Mesenchymal stem cell (in vitro differentiated cells and primary cell): ENCODE measurements around the gene CAND2.
"Not testable (repeated sequence)": the region's sequence is repeated elsewhere in the genome, so short reads cannot be mapped to it uniquely, and the experiment has no call there.

Source experiments
- DNase-seq: peaks from one replicate; pipeline ENCODE4 v3.0.0-alpha.2; 2013
- H2AFZ ChIP-seq: one replicate; pipeline ENCODE4 v1.6.1; 2013; ENCODE audit warnings: low read depth, mild to moderate bottlenecking, control low read depth, inconsistent platforms, low read length, moderate library complexity
- H2AK5ac ChIP-seq: 2 replicates; pipeline ENCODE4 v1.6.1; 2013; ENCODE audit warnings: low read length, moderate library complexity, mild to moderate bottlenecking, inconsistent platforms; ENCODE audit not compliant: severe bottlenecking
- H2BK120ac ChIP-seq: one replicate; pipeline ENCODE4 v1.6.1; 2013; ENCODE audit warnings: low read depth, mild to moderate bottlenecking, inconsistent platforms, low read length, moderate library complexity
- H2BK12ac ChIP-seq, 2 experiments: one replicate each; pipeline ENCODE4 v1.6.1; 2013; ENCODE audit warnings: inconsistent platforms in 2 of 2, low read length in 2 of 2, mild to moderate bottlenecking in 2 of 2, moderate library complexity in 2 of 2, control low read depth in 1 of 2
- H2BK15ac ChIP-seq: one replicate; pipeline ENCODE4 v1.6.1; 2013; ENCODE audit warnings: mild to moderate bottlenecking, low read depth, inconsistent platforms; ENCODE audit not compliant: poor library complexity, severe bottlenecking
- H2BK5ac ChIP-seq: 2 replicates; pipeline ENCODE4 v1.6.1; 2013; ENCODE audit warnings: low read depth, mild to moderate bottlenecking, low read length, control low read depth, inconsistent platforms; ENCODE audit not compliant: poor library complexity, severe bottlenecking
- H3K14ac ChIP-seq, 2 experiments: one replicate each; pipeline ENCODE4 v1.6.1; 2013; ENCODE audit warnings: inconsistent platforms in 2 of 2, low read length in 2 of 2, control low read depth in 1 of 2, mild to moderate bottlenecking in 1 of 2, moderate library complexity in 1 of 2
- H3K18ac ChIP-seq, 2 experiments: one replicate each; pipeline ENCODE4 v1.6.1; 2013; ENCODE audit warnings: inconsistent platforms in 2 of 2, low read length in 2 of 2, control low read depth in 1 of 2, low read depth in 1 of 2, mild to moderate bottlenecking in 1 of 2
- H3K23ac ChIP-seq, 2 experiments: one replicate each; pipeline ENCODE4 v1.6.1; 2013; ENCODE audit warnings: inconsistent platforms in 2 of 2, low read length in 2 of 2, mild to moderate bottlenecking in 2 of 2, moderate library complexity in 2 of 2, control low read depth in 1 of 2
- H3K27ac ChIP-seq: 2 replicates; pipeline ENCODE4 v1.5.1; 2013; ENCODE audit warnings: mild to moderate bottlenecking, moderate library complexity, low read length, control low read depth, inconsistent platforms; ENCODE audit not compliant: poor library complexity, severe bottlenecking
- H3K27me3 ChIP-seq, 2 experiments: 2 replicates each; pipeline versions ENCODE4 v1.6.1 to v1.7.0; 2013; ENCODE audit warnings: low read length in 2 of 2, mild to moderate bottlenecking in 2 of 2, moderate library complexity in 2 of 2, control low read depth in 1 of 2, inconsistent platforms in 1 of 2; ENCODE audit not compliant: control insufficient read depth in 1 of 2, insufficient read depth in 1 of 2
- H3K36me3 ChIP-seq, 2 experiments: 2 replicates each; pipeline versions ENCODE4 v1.6.1 to v1.7.0; 2013; ENCODE audit warnings: low read length in 2 of 2, control low read depth in 1 of 2, inconsistent platforms in 1 of 2, low read depth in 1 of 2, mild to moderate bottlenecking in 1 of 2; ENCODE audit not compliant: insufficient read depth in 2 of 2, control insufficient read depth in 1 of 2
- H3K4ac ChIP-seq, 2 experiments: one replicate each; pipeline ENCODE4 v1.6.1; 2013; ENCODE audit warnings: inconsistent platforms in 2 of 2, low read length in 2 of 2, mild to moderate bottlenecking in 2 of 2, moderate library complexity in 2 of 2, control low read depth in 1 of 2, low read depth in 1 of 2
- H3K4me1 ChIP-seq: 2 replicates; pipeline ENCODE4 v1.6.1; 2013; ENCODE audit warnings: low read depth, low read length, control low read depth; ENCODE audit not compliant: control insufficient read depth, insufficient read depth
- H3K4me2 ChIP-seq: 2 replicates; pipeline ENCODE4 v1.6.1; 2013; ENCODE audit warnings: low read length, mild to moderate bottlenecking, inconsistent platforms; ENCODE audit not compliant: poor library complexity, severe bottlenecking
- H3K4me3 ChIP-seq, 2 experiments: 2 replicates each; pipeline versions ENCODE4 v1.5.1 to v1.7.0; 2013; ENCODE audit warnings: low read length in 2 of 2, mild to moderate bottlenecking in 2 of 2, control low read depth in 1 of 2, low read depth in 1 of 2; ENCODE audit not compliant: insufficient read depth in 1 of 2
- H3K79me1 ChIP-seq: replicated peaks from 2 replicates; pipeline ENCODE4 v1.6.1; 2013; ENCODE audit warnings: mild to moderate bottlenecking, control low read depth, low read length, inconsistent platforms; ENCODE audit not compliant: poor library complexity, severe bottlenecking
- H3K9ac ChIP-seq: 2 replicates; pipeline ENCODE4 v1.7.0; 2013; ENCODE audit warnings: mild to moderate bottlenecking, low read length, moderate library complexity
- H3K9me3 ChIP-seq: 2 replicates; pipeline ENCODE4 v1.7.0; 2013; ENCODE audit warnings: mild to moderate bottlenecking, low read length; ENCODE audit not compliant: control insufficient read depth
- H4K8ac ChIP-seq: one replicate; pipeline ENCODE4 v1.6.1; 2013; ENCODE audit warnings: inconsistent platforms, mild to moderate bottlenecking, low read length, moderate library complexity
- H4K91ac ChIP-seq: one replicate; pipeline ENCODE4 v1.6.1; 2013; ENCODE audit warnings: mild to moderate bottlenecking, low read length, inconsistent platforms
- WGBS: methylation state at CpG from one replicate; pipeline ENCODE4 v1.1.7; 2013; ENCODE audit warnings: mixed read lengths; 5-methylcytosine and 5-hydroxymethylcytosine counted together

Gene CAND2

DNA sequence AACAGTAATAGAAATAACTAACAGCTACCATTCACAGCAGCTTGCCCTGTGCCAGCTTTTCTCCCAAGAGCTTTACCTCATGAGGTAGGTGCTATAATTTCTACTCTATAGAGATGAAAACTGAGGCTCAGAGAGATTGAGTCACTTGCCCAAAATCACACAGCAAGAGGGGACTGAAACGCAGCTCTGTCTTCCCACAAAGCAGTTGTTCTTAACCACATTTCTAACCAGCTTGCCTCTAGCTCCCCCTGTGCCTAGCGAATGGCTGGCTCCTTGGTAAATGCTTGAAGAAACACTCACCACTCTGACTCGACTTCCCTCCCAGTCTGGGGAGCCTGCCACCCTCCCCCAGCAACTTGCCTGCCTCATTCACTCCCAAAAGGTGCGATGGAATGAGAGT is 21.9 kb upstream of the CAND2 start:
- peaks cover 0 to 55% of the 10 kb centered on the region in 2 experiments for H3K27me3 ChIP-seq
- H4K8ac ChIP-seq: no peak overlapping the region
- no peak overlapping the region for H3K4me3 ChIP-seq
- no peak overlapping the region for H3K27ac ChIP-seq
- no peak overlapping the region for H3K4ac ChIP-seq
- peaks cover 21% of the 10 kb centered on the region for H3K9me3 ChIP-seq
- H2BK120ac ChIP-seq: no peak overlapping the region
- H3K4me1 ChIP-seq: no peaks in the 10 kb centered on the region
- H3K14ac ChIP-seq: no peak overlapping the region
- DNase-seq: no peak
- H2AFZ ChIP-seq: no peak overlapping the region
- no peak overlapping the region for H2BK15ac ChIP-seq
- no peak overlapping the region for H3K9ac ChIP-seq
- no peaks in the 10 kb centered on the region for H3K36me3 ChIP-seq
- H3K79me1 ChIP-seq: no peaks in the 10 kb centered on the region
- H3K18ac ChIP-seq: no peak overlapping the region
- no peak overlapping the region for H2BK5ac ChIP-seq
- H2BK12ac ChIP-seq: no peak overlapping the region
- no peak overlapping the region for H4K91ac ChIP-seq
- no peak overlapping the region for H2AK5ac ChIP-seq
- WGBS: 70% methylated on average over 4 of the region's 4 CpGs
- no peak overlapping the region for H3K23ac ChIP-seq
- H3K4me2 ChIP-seq: no peak overlapping the region

DNA sequence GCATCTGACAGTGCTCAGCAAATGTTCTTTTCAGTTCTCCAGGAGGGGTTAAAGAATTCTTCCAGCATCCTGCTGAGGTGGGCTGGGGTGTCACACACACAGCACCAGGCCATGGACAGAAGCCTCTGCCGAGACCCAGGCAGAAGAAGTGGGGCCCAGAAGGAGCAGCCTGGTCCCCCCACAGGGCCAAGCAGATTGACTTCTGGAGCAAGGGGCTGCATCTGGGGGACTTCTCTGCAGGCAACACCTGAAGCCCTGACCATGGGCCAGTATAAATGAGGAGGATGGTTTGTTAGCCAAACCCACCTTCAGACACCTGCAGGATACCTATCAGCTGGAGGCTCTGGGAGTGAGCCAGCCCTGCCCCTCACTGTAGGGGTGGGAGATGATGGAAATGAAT is 21.3 kb upstream of the CAND2 start:
- H3K27ac ChIP-seq: no peak overlapping the region
- no peak for DNase-seq
- H2BK15ac ChIP-seq: no peak overlapping the region
- H3K18ac ChIP-seq: no peak overlapping the region
- no peak overlapping the region for H2AK5ac ChIP-seq
- no peak overlapping the region for H2BK120ac ChIP-seq
- no peak overlapping the region for H4K8ac ChIP-seq
- H3K14ac ChIP-seq: no peak overlapping the region
- H2BK12ac ChIP-seq: no peak overlapping the region
- H3K4me3 ChIP-seq: no peak overlapping the region
- H4K91ac ChIP-seq: no peak overlapping the region
- no peak overlapping the region for H2AFZ ChIP-seq
- H3K9ac ChIP-seq: no peak overlapping the region
- peaks cover 21% of the 10 kb centered on the region for H3K9me3 ChIP-seq
- H3K4ac ChIP-seq: no peak overlapping the region
- 50% methylated on average over 1 of the region's 1 CpG for WGBS
- no peak overlapping the region for H3K23ac ChIP-seq
- no peak overlapping the region for H3K4me2 ChIP-seq
- no peaks in the 10 kb centered on the region for H3K79me1 ChIP-seq
- H3K36me3 ChIP-seq: no peaks in the 10 kb centered on the region
- no peaks in the 10 kb centered on the region for H3K4me1 ChIP-seq
- H2BK5ac ChIP-seq: no peak overlapping the region
- peaks cover 0 to 55% of the 10 kb centered on the region in 2 experiments for H3K27me3 ChIP-seq

DNA sequence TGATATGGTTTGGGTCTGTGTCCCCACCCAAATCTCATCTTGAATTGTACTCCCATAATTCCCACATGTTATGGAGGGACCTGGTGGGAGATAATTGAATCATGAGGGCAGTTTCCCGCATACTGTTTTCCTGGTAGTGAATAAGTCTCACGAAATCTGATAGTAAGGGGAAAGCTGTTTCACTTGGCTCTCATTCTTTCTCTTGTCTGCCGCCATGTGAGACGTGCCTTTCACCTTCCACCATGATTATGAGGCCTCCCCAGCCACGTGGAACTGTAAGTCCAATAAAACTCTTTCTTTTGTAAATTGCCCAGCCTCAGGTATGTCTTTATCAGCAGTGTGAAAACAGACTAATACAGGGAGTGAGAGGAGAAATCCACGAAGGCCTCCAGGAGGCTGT is 20.5 kb upstream of the CAND2 start:
- not testable (repeated sequence) for H3K36me3 ChIP-seq, H3K4me2 ChIP-seq, H3K4me1 ChIP-seq, H2BK12ac ChIP-seq, H3K27ac ChIP-seq, H3K23ac ChIP-seq, H4K91ac ChIP-seq, H2BK5ac ChIP-seq, H3K4me3 ChIP-seq, H3K4ac ChIP-seq, H2AFZ ChIP-seq, H2AK5ac ChIP-seq, H3K9ac ChIP-seq, H3K18ac ChIP-seq, H2BK120ac ChIP-seq, H3K79me1 ChIP-seq, H2BK15ac ChIP-seq, H3K14ac ChIP-seq, H4K8ac ChIP-seq, DNase-seq
- peaks cover 0 to 52% of the 10 kb centered on the region in 2 experiments for H3K27me3 ChIP-seq
- WGBS: 84% methylated on average over 4 of the region's 6 CpGs
- peaks cover 21% of the 10 kb centered on the region for H3K9me3 ChIP-seq

DNA sequence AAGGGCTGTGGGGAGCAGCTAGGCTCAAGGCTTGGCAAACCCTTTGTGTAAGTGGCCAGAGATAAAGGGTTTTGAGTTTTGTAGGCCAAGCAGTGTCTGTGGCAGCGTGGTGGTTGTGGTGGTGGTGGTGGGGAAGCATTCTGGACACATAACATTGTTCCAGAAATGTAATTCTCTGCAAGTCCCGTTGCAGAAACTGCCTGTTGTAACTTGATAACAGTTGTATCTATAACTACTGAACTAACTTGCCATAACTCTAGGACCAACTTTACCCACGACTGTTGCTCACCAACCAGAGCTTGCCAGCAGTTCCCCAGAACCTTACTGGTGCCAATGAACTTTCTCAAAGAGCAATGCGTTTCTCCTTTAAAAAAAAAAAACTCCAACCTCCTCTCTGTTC is 19.3 kb upstream of the CAND2 start:
- no peak overlapping the region for H3K4me3 ChIP-seq
- no peak overlapping the region for H2BK120ac ChIP-seq
- no peaks in the 10 kb centered on the region for H3K4me1 ChIP-seq
- H3K36me3 ChIP-seq: no peaks in the 10 kb centered on the region
- H3K9me3 ChIP-seq: peaks cover 21% of the 10 kb centered on the region
- H3K27me3 ChIP-seq: peaks cover 0 to 57% of the 10 kb centered on the region in 2 experiments
- H3K27ac ChIP-seq: no peak overlapping the region
- no peak for DNase-seq
- no peak overlapping the region for H2BK15ac ChIP-seq
- no peak overlapping the region for H2BK12ac ChIP-seq
- H3K23ac ChIP-seq: no peak overlapping the region
- no peak overlapping the region for H3K14ac ChIP-seq
- H4K91ac ChIP-seq: no peak overlapping the region
- H3K9ac ChIP-seq: no peak overlapping the region
- no peak overlapping the region for H2AK5ac ChIP-seq
- no peak overlapping the region for H3K18ac ChIP-seq
- no peak overlapping the region for H4K8ac ChIP-seq
- no peaks in the 10 kb centered on the region for H3K79me1 ChIP-seq
- H2AFZ ChIP-seq: no peak overlapping the region
- H3K4me2 ChIP-seq: no peak overlapping the region
- no peak overlapping the region for H2BK5ac ChIP-seq
- H3K4ac ChIP-seq: no peak overlapping the region
- WGBS: 79% methylated on average over 4 of the region's 4 CpGs
